Neural cell (in vitro differentiated cells): ENCODE measurements around the gene PHLDA1. TPM values are rescaled to one million over a fixed set of nuclear protein-coding genes. Genes with fewer than 3 reads are reported as not detected.

ENCODE experiments used
- H2AFZ ChIP-seq: fragments of 200-600, 300-800 bp; sonication (generic), shearing (Covaris generic); 2 replicates; pipeline ENCODE4 v1.6.0; 2014; ENCODE audit warnings: low read depth, mild to moderate bottlenecking, antibody characterized with exemption, low read length, moderate library complexity
- H3F3A ChIP-seq: fragments of 200-600 bp; shearing (Covaris generic); 2 replicates; pipeline ENCODE4 v1.6.1; 2016; ENCODE audit warnings: mild to moderate bottlenecking, moderate library complexity, mixed read lengths, antibody characterized with exemption, low read length; ENCODE audit not compliant: insufficient read depth, poor library complexity, severe bottlenecking
- H3K27ac ChIP-seq: fragments of 200-600, 300-800 bp; sonication (generic), shearing (Covaris generic); 2 replicates; pipeline ENCODE4 v1.5.1; 2014; ENCODE audit warnings: mild to moderate bottlenecking, low read length, moderate library complexity
- H3K27me3 ChIP-seq: fragments of 300-800, 200-600 bp; sonication (generic), shearing (Covaris generic); 2 replicates; pipeline ENCODE4 v1.6.0; 2014; ENCODE audit warnings: mild to moderate bottlenecking, low read depth, low read length, moderate library complexity; ENCODE audit not compliant: insufficient read depth
- H3K36me3 ChIP-seq: fragments of 300-800, 200-600 bp; sonication (generic), shearing (Covaris generic); 2 replicates; pipeline ENCODE4 v1.5.1; 2014; ENCODE audit warnings: mild to moderate bottlenecking, antibody characterized with exemption, low read length, moderate library complexity; ENCODE audit not compliant: insufficient read depth
- H3K4me2 ChIP-seq: fragments of 300-800, 200-600 bp; sonication (generic), shearing (Covaris generic); 2 replicates; pipeline ENCODE4 v1.6.0; 2014; ENCODE audit warnings: mild to moderate bottlenecking, low read length
- H3K4me3 ChIP-seq: fragments of 300-800, 200-600 bp; sonication (generic), shearing (Covaris generic); 2 replicates; pipeline ENCODE4 v1.5.1; 2014; ENCODE audit warnings: mild to moderate bottlenecking, low read length, moderate library complexity
- H3K79me2 ChIP-seq: fragments of 200-600 bp; shearing (Covaris generic); replicated peaks from 2 replicates; pipeline ENCODE4 v1.6.0; 2014; ENCODE audit warnings: mild to moderate bottlenecking, low read length, moderate library complexity; ENCODE audit not compliant: insufficient read depth
- H3K9ac ChIP-seq: fragments of 300-800, 200-600 bp; sonication (generic), shearing (Covaris generic); 2 replicates; pipeline ENCODE4 v1.6.1; 2016; ENCODE audit warnings: mild to moderate bottlenecking, low read length, mixed read lengths
- H3K9me2 ChIP-seq: fragments of 200-600 bp; shearing (Covaris generic); 2 replicates; pipeline ENCODE4 v1.6.1; 2016; ENCODE audit warnings: mild to moderate bottlenecking, low read length, mixed read lengths; ENCODE audit not compliant: insufficient read depth
- H3K9me3 ChIP-seq: fragments of 200-600, 300-800 bp; sonication (generic), shearing (Covaris generic); 2 replicates; pipeline ENCODE4 v1.6.1; 2016; ENCODE audit warnings: mild to moderate bottlenecking, mixed run types, low read length, moderate library complexity, mixed read lengths
- H4K20me1 ChIP-seq: fragments of 200-600 bp; shearing (Covaris generic); 2 replicates; pipeline ENCODE4 v1.6.1; 2016; ENCODE audit warnings: mild to moderate bottlenecking, mixed run types; ENCODE audit not compliant: insufficient read depth
- EP300 ChIP-seq: fragments of 450-650 bp; conservative IDR thresholded peaks from 2 replicates; pipeline ENCODE4 v1.6.1; 2014; ENCODE audit warnings: antibody characterized with exemption, mild to moderate bottlenecking, moderate library complexity; ENCODE audit not compliant: poor library complexity, severe bottlenecking
- EZH2 ChIP-seq: fragments of 200-600, 300-800 bp; shearing (Covaris generic), sonication (generic); IDR thresholded peaks from 2 replicates; pipeline ENCODE4 v1.6.1; 2014; ENCODE audit warnings: antibody characterized with exemption, low read length, borderline replicate concordance, mild to moderate bottlenecking; ENCODE audit not compliant: insufficient read depth, poor library complexity, severe bottlenecking
- MXI1 ChIP-seq: fragments of 450-650 bp; conservative IDR thresholded peaks from 2 replicates; pipeline ENCODE4 v1.6.1; 2014; ENCODE audit warnings: antibody characterized with exemption, mild to moderate bottlenecking; ENCODE audit not compliant: poor library complexity, severe bottlenecking
- POLR2AphosphoS5 ChIP-seq: IDR thresholded peaks from 2 replicates; pipeline ENCODE4 v1.6.1; 2012
- RAD21 ChIP-seq: fragments of 450-650 bp; conservative IDR thresholded peaks from 2 replicates; pipeline ENCODE4 v1.6.1; 2014; ENCODE audit warnings: antibody characterized with exemption, mild to moderate bottlenecking, moderate library complexity
- SMC3 ChIP-seq: fragments of 450-650 bp; conservative IDR thresholded peaks from 2 replicates; pipeline ENCODE4 v1.6.1; 2014; ENCODE audit warnings: antibody characterized with exemption, mild to moderate bottlenecking, moderate library complexity; ENCODE audit not compliant: poor library complexity
- TAF1 ChIP-seq: IDR thresholded peaks from 2 replicates; pipeline ENCODE4 v1.6.1; 2012; ENCODE audit warnings: low read depth
- polyA plus RNA-seq: library from polyadenylated mRNA; depleted of rRNA; stranded (reverse); fragments of >200 nt; gene quantifications from 2 replicates; pipeline ENCODE4 v1.2.3, GENCODE V29; 2014
- TF ChIP-seq, protein P1 (sequence below): fragments of 450-650 bp; IDR thresholded peaks from 2 replicates; pipeline ENCODE4 v1.5.1; 2014; ENCODE audit warnings: antibody characterized with exemption, mild to moderate bottlenecking, moderate library complexity; ENCODE audit not compliant: poor library complexity, severe bottlenecking
- TF ChIP-seq, protein P2 (sequence below): IDR thresholded peaks from 2 replicates; pipeline ENCODE4 v1.6.1; 2012; ENCODE audit warnings: borderline replicate concordance

Gene PHLDA1
- polyA plus RNA-seq, 1 donor from 2014 or later = 8.5 TPM

DNA sequence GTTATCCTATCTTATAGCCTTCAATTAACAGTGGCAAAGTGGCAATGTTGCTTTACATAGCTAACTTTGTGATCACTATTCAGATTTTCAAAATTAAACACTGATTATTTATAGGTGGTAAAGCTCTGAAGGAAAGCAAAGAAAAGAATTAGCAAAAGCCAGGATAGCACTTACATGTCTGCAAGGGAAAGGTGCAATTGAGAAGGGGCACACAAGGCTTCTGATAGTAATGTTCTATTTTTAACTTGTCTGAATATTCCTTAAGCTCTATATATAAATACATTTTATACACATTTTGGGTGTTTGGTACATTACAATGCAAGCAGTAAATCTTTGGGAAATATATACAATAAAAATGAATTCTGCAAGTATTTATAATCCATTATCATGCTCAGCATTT, 42.0 kb upstream of the PHLDA1 start:
- Histone ChIP-seq H3K9me2 (no peaks in the 10 kb centered on the region), H4K20me1 (no peaks in the 10 kb centered on the region), H3K9ac (no peak overlapping the region), H2AFZ (no peak overlapping the region), H3K79me2 (peaks cover 100% of the 10 kb centered on the region), H3F3A (no peaks in the 10 kb centered on the region), H3K27ac (no peak overlapping the region), H3K4me3 (no peak overlapping the region), H3K27me3 (no peaks in the 10 kb centered on the region), H3K9me3 (no peaks in the 10 kb centered on the region), H3K4me2 (no peak overlapping the region), H3K36me3 (peaks cover 5% of the 10 kb centered on the region)
- TF ChIP-seq RAD21 (no peak), EZH2 (no peak), TAF1 (no peak)
- TF ChIP-seq, protein P1, sequence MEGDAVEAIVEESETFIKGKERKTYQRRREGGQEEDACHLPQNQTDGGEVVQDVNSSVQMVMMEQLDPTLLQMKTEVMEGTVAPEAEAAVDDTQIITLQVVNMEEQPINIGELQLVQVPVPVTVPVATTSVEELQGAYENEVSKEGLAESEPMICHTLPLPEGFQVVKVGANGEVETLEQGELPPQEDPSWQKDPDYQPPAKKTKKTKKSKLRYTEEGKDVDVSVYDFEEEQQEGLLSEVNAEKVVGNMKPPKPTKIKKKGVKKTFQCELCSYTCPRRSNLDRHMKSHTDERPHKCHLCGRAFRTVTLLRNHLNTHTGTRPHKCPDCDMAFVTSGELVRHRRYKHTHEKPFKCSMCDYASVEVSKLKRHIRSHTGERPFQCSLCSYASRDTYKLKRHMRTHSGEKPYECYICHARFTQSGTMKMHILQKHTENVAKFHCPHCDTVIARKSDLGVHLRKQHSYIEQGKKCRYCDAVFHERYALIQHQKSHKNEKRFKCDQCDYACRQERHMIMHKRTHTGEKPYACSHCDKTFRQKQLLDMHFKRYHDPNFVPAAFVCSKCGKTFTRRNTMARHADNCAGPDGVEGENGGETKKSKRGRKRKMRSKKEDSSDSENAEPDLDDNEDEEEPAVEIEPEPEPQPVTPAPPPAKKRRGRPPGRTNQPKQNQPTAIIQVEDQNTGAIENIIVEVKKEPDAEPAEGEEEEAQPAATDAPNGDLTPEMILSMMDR = no peak

DNA sequence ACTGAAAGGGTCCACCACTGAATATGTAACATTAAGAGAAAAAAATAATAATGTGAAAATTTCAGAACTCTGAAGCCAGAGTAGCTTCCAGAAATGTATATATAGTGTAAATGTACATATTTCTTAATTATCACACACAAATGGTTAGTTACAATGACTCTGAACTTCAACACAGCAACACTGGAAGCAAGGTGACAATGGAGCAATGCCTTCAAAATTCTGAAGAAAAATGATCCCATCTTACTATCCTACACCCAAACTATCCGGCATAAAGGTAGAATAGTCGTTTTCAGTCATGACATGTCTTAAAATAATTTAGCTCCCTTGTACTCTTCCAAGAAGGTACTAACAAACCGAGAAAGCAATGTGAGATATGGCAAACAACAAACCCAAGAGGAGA, 41.0 kb upstream of the PHLDA1 start:
- no peaks in the 10 kb centered on the region for H3K27me3 ChIP-seq
- TF ChIP-seq SMC3 = no peak
- no peak for TF ChIP-seq TAF1
- TF ChIP-seq EP300 = no peak
- no peak for TF ChIP-seq POLR2AphosphoS5
- TF ChIP-seq, protein P2, sequence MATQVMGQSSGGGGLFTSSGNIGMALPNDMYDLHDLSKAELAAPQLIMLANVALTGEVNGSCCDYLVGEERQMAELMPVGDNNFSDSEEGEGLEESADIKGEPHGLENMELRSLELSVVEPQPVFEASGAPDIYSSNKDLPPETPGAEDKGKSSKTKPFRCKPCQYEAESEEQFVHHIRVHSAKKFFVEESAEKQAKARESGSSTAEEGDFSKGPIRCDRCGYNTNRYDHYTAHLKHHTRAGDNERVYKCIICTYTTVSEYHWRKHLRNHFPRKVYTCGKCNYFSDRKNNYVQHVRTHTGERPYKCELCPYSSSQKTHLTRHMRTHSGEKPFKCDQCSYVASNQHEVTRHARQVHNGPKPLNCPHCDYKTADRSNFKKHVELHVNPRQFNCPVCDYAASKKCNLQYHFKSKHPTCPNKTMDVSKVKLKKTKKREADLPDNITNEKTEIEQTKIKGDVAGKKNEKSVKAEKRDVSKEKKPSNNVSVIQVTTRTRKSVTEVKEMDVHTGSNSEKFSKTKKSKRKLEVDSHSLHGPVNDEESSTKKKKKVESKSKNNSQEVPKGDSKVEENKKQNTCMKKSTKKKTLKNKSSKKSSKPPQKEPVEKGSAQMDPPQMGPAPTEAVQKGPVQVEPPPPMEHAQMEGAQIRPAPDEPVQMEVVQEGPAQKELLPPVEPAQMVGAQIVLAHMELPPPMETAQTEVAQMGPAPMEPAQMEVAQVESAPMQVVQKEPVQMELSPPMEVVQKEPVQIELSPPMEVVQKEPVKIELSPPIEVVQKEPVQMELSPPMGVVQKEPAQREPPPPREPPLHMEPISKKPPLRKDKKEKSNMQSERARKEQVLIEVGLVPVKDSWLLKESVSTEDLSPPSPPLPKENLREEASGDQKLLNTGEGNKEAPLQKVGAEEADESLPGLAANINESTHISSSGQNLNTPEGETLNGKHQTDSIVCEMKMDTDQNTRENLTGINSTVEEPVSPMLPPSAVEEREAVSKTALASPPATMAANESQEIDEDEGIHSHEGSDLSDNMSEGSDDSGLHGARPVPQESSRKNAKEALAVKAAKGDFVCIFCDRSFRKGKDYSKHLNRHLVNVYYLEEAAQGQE = no peak
- no peak for TF ChIP-seq MXI1
- TF ChIP-seq RAD21 = no peak
- no peak for TF ChIP-seq EZH2
- TF ChIP-seq, protein P1 = no peak
- no peak overlapping the region for H3K9ac ChIP-seq
- H3F3A ChIP-seq = no peaks in the 10 kb centered on the region
- no peak overlapping the region for H3K4me3 ChIP-seq
- peaks cover 5% of the 10 kb centered on the region for H3K36me3 ChIP-seq
- H3K4me2 ChIP-seq = no peak overlapping the region
- H3K79me2 ChIP-seq = peaks cover 98% of the 10 kb centered on the region
- no peaks in the 10 kb centered on the region for H3K9me3 ChIP-seq
- no peaks in the 10 kb centered on the region for H4K20me1 ChIP-seq
- H2AFZ ChIP-seq = no peak overlapping the region
- no peaks in the 10 kb centered on the region for H3K9me2 ChIP-seq
- no peak overlapping the region for H3K27ac ChIP-seq
